OCI-LY7 (cell line): Measurements from ENCODE around the gene MAN1A1.

ENCODE experiments used
- EZH2phosphoT487 ChIP-seq: fragments of 200-600 bp; sonication (generic); IDR thresholded peaks from 2 replicates; pipeline ENCODE4 v1.6.1; 2018; ENCODE audit warnings: low read depth, borderline replicate concordance, mild to moderate bottlenecking, mixed run types, antibody characterized with exemption, low read length, moderate library complexity, mixed read lengths
- TF ChIP-seq, protein P1 (sequence below): fragments of 200-600 bp; sonication (generic); conservative IDR thresholded peaks from 2 replicates; pipeline ENCODE4 v1.5.1; 2014; ENCODE audit warnings: mild to moderate bottlenecking, antibody characterized with exemption, low read length, moderate library complexity, mixed read lengths

DNA sequence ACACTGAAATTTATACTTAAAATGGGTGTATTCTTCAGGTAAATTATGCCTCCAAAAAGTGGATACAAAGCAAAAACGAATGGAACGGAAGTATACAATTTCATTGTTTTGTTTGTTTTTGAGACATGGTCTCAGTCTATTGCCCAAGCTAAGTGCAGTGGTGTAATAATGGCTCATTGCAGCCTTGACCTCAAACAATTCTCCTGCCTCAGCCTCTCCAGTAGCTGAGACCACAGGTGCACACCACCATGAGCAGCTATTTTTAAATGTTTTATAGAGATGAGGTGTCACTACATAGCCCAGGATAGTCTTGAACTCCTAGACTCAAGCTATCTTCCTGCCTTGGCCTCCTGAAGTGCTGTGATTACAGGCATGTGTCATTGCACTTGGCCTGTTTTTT lies 122.2 kb downstream of the MAN1A1 start:
- TF ChIP-seq, protein P1, sequence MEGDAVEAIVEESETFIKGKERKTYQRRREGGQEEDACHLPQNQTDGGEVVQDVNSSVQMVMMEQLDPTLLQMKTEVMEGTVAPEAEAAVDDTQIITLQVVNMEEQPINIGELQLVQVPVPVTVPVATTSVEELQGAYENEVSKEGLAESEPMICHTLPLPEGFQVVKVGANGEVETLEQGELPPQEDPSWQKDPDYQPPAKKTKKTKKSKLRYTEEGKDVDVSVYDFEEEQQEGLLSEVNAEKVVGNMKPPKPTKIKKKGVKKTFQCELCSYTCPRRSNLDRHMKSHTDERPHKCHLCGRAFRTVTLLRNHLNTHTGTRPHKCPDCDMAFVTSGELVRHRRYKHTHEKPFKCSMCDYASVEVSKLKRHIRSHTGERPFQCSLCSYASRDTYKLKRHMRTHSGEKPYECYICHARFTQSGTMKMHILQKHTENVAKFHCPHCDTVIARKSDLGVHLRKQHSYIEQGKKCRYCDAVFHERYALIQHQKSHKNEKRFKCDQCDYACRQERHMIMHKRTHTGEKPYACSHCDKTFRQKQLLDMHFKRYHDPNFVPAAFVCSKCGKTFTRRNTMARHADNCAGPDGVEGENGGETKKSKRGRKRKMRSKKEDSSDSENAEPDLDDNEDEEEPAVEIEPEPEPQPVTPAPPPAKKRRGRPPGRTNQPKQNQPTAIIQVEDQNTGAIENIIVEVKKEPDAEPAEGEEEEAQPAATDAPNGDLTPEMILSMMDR: no peak
- no peak for TF ChIP-seq EZH2phosphoT487
